Hippocampal formation (tissue), 2 donors: ENCODE measurements around the gene TMEM219.
A peak's percentile ranks its signal among the peaks of the same experiment; 100 is the strongest.

Experiments
- DNase-seq, 2 donors: peaks; one replicate each; lab custom pipeline; 2025; lab: John Stamatoyannopoulos, UW

TMEM219 gene

DNA sequence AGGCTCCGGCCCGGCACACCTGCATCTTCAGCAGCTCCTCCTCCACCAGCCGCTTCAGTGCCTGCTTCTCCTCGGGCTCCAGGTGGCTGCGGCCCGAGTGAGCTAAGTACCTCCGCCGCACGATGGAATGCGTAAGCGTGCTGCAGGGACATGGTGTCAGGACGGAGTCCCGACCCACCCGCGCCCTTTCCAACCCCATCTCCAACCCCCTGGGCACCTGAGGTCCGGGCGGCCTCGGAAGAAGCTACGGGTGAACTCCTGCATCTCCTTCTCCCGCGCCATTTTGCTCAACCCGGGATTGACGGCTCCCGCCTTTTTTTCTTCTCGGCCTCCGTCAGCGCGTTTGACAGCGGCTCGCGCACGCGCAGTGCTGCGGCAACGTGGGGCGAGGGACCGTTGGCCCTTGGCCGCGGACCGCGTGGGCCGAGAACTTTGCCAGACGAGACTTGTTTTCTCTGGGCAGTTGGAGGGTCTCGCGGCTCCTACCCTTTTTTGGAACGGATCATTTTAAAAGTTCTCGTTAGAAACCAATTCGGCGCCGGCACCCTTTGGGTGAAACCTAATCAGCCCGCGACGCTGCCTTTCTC is 33.5 kb downstream of the TMEM219 start, which contains the start of gene HIRIP3:
TSS of gene HIRIP3 (minus strand) at position 294 of the 587 bp plus-strand sequence. CDS start at position 282, 12 bp downstream.
- peak; percentile 53 to 79 for DNase-seq

DNA sequence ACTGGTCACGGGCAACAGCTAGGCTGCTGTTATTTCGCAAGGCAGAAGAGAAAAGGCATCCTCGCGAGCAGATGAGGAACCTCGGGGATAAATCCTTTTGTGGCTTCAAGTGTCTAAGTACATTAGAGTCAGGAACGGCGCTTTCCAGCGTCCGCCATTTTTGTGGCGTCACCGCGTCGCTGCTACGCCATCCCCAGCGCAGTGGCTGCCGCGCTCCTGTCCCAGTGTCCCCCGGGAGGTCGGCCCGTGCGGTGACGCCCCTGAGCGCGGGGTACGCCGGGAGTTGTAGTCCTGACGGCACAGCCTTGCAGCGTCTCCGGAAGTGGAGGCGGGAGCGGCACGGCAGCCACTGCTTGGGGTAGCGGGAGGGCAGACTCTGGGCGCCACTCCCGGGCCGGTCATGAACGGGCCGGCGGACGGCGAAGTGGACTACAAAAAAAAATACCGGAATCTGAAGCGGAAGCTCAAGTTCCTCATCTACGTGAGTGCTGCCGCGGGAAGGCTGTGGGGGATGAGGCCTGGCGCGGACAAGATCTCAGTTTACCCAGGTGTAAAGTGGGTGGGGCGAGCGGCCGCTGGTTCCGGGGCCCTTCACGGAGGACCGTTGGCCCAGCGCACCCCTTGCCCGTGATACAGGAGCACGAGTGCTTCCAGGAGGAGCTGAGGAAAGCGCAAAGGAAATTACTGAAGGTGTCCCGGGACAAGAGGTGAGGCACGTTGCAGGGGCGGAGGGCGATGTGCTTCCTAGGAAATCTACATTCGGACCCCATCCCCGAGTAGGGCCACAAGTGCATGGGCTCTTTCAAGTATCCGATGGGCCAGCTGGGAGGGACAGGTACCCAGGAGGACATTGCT is 34.3 kb downstream of the TMEM219 start, which contains the start of gene INO80E:
TSS of gene INO80E (plus strand) at position 331 of the 855 bp plus-strand sequence. CDS start at position 401, 70 bp downstream.
- DNase-seq = peak; percentile 97 to 99

DNA sequence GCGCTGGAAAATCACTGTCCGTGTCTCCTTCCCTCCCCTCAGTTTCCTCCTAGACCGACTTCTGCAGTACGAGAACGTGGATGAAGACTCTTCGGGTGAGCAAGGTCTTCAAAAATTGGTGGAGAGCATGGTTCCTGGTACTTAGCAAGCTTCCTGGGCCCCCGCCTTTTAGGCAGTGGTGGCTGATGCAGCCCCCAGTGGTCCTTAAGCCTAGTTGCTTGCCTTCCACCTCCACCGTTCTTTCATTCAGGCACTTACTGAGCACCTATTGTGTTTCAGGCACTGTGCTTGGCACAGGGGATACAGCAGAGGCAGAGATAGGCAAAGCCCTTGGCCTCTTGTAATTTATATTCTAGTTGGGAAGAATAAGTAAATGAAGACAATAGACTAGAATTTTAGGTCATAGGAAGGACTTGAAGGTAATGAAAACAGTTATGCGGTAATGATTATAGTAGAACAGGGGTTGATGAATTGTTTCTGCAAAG is 34.9 kb downstream of the TMEM219 start:
- no peak for DNase-seq

DNA sequence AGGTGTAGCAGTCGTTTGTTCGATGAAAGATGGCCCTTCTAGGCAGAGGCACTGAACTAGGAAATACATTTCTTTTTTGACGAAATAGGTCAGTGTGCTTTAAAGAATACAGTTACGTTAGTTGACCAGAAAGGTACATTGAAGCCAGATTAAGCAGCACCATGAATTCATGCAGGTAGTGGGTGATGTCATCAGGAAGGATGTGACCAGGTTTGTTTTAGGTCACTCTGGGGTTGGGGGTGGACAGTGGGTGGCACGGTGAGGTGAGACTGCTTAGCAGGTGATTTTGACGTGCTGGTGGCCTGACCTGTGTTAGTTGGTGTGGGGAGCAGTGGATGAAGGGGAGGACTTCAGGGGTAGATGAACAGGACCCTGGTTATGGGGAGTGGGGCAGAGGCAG is 37.7 kb downstream of the TMEM219 start:
- no peak for DNase-seq

DNA sequence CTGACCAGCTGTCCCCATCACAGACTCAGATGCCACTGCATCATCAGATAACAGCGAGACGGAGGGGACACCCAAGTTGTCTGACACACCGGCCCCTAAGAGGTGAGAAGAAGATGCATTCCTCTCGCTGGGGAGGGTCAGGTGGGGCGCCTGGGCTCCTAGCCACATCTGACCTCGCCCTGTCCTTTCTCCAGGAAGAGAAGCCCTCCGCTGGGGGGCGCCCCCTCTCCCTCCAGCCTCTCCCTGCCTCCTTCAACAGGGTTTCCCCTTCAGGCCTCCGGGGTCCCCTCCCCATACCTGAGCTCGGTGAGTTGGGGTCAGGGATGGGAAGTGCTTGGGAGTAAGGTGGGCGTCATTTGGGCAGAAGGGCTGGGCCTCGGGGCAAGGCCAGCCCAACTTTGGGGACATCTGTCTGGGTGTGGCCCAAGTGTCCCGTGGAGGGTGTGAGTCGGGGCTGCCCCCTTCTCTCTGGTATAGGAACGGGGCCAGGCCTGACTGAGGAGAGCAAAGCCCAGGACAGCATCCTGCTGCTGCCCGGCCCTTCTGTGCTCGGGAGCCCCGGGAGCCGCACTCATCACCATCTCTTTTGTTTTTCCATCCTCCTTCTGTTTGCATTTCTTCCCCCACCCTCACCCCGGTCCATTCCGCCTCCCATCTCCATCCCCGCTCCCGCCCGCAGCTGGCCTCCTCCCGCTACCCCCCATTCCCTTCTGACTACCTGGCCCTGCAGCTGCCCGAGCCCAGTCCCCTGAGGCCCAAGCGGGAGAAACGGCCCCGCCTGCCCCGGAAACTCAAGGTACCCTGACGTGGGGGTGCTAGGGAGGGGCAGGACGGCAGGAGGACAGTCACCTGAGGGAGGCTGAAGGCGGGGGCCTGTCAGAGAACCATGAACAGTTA is 39.1 kb downstream of the TMEM219 start:
- DNase-seq = no peak

DNA sequence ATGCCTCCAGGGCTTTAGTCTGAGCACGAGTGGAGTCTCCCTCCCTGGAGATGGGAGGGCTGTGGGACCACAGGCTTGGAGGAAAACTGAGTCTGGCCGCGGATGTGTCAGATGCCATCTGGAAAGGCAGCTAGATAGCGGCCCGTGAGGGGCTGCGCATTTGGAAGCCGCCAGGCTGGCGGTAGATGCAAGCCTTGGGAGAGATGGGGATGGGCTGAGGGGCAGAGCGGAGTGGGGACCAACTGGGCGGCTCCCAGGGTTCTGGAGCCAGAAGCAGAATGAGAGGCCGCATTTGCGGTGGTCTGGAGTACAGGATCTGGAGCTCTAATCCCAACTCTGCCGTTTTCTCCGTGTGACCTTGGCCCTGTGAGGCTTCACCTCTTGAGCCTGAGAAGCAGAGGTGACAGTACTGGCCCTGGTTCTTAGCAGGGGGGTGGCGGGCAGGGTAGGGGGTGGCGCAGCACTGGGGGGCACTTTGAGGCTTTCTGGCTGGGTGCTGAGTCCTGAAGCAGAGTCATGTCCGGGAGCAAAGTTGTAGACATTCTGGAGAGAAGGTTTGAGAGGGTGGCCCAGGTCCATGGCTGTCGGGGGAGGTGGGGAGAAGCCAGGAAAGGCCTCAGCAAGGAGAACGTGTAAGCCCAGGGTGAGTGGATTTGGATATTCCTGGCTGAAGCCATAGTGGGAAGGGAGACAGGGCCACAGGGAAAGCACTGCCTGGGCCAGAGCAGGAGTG is 40.9 kb downstream of the TMEM219 start:
- DNase-seq = no peak

DNA sequence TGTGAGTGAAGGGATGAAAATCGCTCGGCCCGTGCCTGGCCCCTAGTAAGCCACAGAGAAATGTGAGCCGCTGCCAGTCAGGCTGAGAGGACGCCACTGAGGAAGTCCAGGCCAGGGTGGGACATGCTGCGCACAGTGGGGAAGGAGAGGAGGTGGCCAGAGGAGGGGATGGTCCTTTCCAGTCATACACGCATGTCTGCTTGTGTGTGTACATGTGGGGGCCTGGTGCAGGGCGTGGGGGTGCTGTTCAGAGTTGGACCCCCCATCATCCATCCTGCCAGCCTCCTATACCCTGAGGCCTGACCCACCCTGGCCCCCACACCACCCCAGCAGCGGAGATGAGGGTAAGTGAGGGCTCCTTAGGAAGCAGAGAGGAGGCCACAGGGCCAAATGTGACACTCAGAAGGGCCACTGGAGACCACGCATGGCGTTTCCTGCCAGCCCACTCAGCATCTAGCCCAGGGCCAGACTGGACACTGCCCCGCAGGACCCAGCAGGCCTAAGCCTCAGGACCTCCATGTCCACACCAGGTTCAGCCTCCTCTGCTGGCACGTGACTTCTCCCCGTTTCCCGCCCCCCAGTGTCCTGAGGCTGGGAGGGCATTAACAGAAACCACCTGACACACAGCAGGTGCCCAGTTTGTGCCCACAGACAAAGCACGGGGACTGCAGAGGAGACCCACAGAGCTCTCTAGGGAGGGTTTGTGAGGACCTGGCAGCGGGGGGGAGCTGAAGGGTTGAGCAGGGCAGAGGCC is 42.0 kb downstream of the TMEM219 start:
- no peak for DNase-seq

DNA sequence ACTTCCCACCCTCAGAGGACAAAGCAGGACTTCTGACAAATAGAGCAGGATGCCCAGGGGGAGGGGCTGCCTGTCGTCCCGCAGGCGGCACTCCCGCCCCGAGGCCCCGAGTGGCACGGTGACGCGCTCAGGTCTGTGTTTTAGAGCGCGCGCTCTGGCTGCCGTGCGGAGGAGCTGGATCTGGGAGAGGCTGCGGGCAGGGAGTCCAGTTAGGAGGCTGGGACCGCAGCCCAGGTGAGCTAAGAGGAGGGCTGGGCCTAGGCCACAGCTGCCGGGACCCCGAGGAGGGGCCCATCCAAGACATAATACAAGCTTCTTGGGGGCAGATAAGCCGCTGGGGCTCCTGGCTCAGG is 42.5 kb downstream of the TMEM219 start:
- DNase-seq = no peak

DNA sequence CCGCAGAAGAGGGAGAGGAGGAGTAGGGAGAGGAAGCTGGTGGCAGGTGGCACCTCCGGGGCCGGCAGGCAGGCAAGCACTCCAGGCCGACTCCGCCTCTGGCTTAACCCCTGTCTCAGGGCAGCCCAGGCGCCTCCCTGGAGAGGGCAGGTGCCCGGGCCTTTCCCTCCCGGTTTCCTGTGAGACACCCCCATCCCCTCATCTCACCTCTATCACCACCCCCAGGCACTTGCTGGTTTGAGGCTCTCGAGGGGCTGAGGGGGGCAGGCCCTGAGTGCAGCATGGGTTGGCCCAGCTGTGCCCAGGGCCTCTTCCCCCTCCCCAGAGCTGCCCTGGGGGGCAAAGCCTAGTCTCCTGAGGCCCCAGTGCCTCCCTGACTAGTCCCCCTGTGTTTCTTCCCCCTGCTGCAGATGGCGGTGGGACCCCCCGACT is 42.9 kb downstream of the TMEM219 start:
- no peak for DNase-seq

DNA sequence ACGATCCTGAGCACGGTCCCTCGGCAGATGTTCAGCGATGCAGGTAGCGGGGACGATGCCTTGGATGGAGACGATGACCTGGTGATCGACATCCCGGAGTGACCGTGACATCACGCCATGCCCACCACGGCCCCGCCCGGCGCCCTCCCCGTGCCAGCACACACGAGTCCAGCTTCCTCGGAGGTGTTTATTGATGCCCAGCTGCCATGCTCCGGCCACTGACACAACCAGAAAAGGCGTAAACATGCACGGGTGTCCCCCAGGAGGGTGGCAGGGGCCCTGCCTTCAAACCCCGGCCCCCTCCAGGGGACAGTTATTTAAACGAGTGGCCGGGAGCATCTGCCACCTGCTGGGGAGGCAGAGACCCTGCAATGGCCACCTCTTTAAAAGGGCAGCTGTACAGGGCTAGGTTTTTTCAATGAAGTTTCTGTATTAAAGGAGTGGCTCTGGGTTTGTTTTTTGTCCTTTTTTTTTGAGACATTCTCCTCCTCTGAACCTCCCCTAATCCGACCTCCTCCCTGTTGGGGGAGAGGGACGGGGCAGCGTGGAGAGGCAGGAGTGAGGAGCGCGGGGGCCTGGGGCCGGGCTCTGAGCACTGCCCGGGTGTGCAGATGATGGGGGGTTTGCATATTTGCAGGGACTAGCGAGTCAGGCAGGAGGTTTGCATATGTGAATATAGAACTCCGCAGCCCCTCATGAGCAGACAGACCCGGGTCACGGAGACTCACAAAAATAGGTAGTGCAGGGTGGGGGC is 43.6 kb downstream of the TMEM219 start:
- no peak for DNase-seq

DNA sequence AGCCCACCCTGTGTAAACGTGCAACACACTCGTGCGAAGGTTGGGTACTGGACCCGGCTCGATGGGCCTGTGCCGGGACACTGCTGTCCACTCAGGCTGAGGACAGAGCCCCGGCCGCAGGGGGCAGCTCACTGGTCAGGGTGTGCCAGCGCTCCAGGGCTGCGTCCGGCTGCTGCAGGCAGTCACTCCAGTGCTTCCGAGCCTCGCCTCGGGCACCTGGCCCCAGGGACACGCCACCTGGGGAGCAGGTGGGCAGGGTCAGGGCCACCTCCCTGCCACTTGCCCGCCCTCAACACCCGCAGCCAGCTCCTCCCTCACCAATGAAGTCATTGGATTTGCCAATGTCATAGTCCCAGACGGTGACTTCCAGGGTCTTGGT is 44.2 kb downstream of the TMEM219 start:
- no peak for DNase-seq

DNA sequence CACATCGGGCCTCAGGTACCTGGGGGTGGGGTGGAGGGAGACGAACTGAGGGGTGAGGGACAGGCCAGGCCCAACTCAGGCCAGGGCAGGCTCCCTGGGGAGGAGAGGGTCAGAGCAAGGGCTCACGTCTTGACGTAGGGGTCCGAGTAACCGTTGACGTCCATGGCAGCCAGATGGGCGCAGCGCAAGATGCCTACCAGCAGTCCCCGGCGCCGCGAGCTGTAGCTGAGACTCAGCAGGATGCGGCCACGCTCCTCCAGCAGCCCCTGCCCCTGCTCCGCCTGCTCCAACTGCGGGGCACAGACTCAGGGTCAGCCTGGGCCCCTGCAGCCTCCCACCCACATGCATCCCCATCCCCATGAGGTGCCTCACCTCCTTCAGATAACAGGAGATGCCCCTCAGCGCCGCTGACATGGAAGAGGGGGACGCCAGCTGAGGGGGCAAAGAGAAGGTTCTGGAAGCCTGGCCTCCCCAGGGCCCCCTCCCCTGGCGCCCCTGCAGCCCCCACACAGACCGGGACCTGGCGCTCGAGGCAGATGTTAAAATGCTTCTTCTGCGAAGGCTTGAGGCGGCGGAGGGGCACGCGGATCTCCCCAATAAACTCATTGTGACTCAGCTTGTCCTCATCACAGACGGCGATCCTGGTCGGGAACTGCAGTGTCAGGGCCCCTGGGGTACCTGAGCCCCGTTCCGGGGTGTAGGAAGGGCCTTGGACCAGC is 44.9 kb downstream of the TMEM219 start:
- DNase-seq = no peak

DNA sequence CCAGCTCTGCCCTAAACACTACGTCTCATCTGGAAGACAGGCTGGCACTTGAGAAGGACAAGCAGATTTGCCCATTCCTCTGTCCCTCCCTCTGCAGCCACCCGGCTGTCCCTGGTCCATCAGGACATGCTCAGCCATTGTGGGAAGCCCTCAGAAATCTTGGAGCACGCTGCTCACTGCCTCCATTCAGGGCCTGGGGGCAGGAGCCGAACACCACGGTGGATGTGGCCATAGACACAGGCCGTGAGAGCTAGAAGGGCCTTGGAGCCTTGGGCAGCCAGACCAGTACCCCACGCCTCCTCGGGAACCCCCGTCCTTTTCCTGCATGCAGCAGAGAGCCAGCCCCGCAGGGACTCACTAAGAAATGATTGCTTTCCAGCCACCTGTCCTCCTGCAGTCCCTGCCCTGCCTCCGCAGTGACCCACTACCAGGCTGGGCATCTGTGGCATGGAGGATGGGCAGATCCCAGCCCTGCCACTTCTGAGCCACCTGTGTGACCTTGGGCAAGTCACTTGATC is 45.6 kb downstream of the TMEM219 start:
- no peak for DNase-seq

DNA sequence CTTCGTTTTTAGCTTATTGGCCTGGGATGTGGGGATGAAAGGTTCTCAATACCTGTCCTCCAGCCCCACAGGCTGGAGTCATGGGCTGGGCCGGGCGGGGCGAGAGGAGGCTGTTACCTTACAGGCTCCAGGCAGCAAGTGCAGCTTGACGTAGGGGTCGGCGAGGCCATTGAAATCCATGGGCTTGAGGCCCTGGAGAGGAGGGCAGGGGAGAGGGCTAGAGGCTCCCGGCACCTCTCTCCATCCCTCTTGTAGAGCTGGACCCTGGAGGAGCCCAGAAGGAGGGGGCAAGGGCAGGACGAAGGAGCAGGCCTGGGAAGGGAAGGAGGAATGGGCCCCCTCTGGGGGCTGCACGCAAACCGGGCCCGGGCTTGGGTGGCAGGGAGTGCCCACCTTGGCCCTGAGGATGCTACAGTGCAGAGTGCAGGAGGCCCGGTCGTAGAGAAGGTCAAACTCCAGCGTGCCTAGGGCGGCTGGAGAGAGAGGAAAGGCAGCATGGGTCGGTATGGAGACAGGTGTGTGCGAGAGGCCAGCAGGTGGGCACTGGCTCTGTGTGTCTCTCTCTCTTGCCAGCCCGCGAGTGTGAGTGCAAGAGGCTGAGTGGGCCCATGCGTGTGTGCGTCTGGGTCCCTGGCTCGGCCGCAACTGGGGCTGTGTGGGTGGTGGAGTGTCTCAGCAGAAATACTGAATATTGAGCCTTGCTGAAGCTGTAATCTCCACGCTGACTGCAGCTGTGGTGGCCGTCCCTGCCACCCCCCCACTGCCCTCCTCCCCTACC is 47.4 kb downstream of the TMEM219 start:
- DNase-seq = no peak

DNA sequence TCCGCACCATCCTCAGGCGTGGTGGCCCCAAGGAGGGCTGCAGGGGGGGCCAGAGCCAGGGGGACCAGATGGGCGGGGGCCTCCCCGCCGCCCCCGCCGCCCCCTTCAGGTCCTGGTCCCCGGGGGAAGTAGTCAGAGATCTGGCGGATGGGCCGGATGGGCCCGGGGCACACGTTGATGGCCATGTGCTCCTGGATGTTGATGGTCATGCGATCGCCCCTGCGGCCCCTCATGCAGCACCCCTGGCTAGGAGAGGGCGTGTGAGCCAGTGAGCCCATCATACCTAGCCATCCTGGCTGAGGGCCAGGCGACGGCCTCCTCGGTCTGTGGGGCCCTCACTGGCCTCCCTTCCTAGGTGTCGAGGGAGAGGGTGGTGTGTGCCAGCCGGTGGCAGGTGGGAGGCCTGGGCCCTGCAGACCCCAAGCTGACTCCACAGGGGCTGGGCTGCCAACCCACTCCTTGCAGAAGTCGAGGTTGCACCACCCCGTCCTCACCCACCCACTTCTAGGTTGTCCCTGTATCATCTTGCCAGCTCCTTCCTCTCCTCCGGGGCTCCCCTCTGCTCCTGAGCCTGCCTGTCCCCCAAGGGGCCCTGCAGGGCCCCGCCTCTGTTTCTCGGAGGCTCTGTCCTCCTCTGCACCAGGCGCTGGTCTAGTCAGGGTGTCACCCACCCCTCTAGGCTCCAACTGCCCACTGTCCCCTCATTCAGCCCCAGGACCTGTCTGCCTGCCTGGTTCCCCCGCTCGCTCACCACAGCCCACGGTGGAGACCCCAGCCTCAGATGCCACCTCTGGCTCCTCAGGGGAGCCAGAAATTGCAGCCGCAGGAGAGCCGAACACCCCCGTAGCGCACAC is 48.3 kb downstream of the TMEM219 start:
- DNase-seq = no peak

DNA sequence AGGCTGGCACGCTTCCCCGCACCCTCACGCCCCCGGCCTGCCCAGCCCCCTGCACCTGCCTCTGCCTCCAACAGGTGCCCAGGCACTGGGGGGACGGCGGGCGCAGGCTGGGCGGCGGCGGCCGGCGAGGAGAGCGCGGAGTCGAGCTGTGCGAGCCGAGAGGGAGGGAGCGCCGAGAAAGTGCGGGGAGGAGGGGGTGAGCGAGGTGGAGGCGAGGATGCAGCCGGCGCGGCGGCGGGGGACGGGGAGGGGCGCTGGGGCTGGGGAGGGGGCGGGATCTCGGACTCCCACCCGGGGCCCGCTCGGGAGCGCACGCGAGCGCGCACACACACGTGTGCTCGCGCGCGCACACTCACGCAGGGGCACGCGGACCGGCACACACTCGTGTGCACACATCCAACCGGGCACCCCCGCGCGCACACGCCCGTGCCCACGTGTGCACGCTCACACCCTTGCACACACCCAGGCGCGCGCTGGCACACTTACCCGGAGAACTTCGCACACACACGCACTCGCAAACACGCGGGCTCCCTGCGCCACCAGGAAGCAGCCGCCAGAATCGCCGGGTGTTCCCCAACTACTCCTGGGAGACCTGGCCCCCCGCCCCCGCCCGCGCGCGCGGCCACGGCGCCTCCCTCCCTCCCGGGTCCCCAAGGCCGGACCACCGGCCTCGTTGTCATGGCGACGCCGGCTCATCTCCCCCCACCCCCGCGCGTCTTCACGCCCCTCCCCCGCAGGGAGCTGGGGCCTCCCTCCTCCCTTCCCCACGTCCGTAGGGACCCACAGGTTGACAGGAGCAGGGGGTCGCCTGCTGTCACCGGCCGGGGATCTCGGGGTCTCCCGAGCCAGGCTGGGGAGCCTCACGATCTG is 49.2 kb downstream of the TMEM219 start, which contains the start of gene DOC2A:
TSS of gene DOC2A (minus strand) at position 184 of the 870 bp plus-strand sequence. CDS start 805 bp downstream, outside the sequence.
- no peak for DNase-seq
